ENCODE results near the gene MEIKIN.

Gene MEIKIN

DNA sequence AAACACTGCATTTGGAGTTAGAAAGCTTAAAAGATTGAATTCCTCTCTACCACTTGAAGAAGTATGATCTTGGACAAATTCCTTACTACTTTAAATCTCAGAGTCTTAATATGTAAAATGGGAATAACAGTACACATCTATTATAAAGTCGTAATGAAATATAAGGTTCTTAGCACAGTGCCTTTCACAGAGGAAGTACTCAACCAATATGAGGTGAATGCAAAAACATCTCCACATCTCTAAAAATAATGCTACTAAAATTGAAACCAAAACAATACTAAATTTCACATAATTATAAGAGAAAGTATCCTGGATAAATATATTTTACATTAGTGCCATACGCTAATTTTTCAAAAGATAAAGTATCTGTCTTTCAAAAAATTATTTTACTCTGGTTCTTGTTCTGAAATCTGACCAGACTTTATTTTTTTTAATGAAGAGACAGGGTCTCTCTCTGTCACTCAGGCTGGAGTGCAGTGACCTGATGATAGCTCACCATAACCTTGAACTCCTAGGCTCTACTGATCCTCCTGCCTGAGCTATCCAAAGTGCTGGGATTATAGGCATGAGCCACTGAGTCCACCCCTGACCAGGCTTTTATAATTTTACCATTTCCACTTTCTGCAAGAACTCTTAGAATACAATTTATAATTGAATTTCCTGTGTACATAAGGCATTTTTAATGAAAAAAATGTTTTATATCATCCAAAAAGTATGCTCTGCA is 127.3 kb downstream of the MEIKIN start:
- Histone ChIP-seq H3K4me1 (ENCODE audit: low read length) (0 out of 2 replicates have a peak, but pooled peaks cover 2% of the 10 kb centered on the region), H3K27me3 (replicated peaks; ENCODE audit: insufficient read depth, low read length) (no peaks in the 10 kb centered on the region), H2AFZ (ENCODE audit: low read length) (no peak overlapping the region), H3K4me3 (ENCODE audit: low read length) (no peak overlapping the region), H3K4me2 (ENCODE audit: low read depth, low read length) (no peak overlapping the region), H4K20me1 (ENCODE audit: insufficient read depth, low read length) (no peaks in the 10 kb centered on the region), H3K9me3 (replicated peaks; ENCODE audit: insufficient read depth, low read length) (no peaks in the 10 kb centered on the region), H3F3A (ENCODE audit: insufficient read depth, low read length) (no peaks in the 10 kb centered on the region), H3K9ac (ENCODE audit: low read length) (no peak overlapping the region), H3K79me2 (ENCODE audit: low read length) (no peaks in the 10 kb centered on the region), H3K27ac (ENCODE audit: low read length) (no peak overlapping the region), H3K36me3 (replicated peaks; ENCODE audit: insufficient read depth, low read length) (no peaks in the 10 kb centered on the region), H3K9me2 (replicated peaks; ENCODE audit: insufficient read depth, low read length) (no peaks in the 10 kb centered on the region)
- no peak for DNase-seq
- TF ChIP-seq EZH2phosphoT487 (IDR thresholded peaks at IDR 0.05; ENCODE audit: low read length) (no peak), EZH2 (optimal IDR thresholded peaks at IDR 0.05; ENCODE audit: low read depth, low read length) (no peak)
- TF ChIP-seq, protein P1, sequence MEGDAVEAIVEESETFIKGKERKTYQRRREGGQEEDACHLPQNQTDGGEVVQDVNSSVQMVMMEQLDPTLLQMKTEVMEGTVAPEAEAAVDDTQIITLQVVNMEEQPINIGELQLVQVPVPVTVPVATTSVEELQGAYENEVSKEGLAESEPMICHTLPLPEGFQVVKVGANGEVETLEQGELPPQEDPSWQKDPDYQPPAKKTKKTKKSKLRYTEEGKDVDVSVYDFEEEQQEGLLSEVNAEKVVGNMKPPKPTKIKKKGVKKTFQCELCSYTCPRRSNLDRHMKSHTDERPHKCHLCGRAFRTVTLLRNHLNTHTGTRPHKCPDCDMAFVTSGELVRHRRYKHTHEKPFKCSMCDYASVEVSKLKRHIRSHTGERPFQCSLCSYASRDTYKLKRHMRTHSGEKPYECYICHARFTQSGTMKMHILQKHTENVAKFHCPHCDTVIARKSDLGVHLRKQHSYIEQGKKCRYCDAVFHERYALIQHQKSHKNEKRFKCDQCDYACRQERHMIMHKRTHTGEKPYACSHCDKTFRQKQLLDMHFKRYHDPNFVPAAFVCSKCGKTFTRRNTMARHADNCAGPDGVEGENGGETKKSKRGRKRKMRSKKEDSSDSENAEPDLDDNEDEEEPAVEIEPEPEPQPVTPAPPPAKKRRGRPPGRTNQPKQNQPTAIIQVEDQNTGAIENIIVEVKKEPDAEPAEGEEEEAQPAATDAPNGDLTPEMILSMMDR (IDR thresholded peaks at IDR 0.05; ENCODE audit: low read length), result no peak

DNA sequence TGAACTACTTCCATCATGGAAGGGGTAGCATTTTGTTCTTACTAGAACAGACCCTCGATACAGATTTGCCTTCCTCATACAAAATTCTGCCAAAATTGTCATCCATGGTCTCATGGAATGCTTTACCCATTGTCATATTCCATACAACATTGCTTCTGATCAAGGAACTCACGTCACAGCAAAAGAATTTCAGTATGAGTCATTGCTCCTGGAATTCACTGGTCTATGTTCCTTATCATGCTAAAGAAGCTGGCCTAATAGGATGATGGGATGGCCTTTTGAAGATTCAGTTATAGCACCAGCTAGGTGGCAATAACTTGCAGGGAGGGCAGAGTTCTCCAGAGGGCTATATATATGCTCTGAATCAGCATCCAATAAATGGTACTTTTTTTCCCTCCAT is 130.5 kb downstream of the MEIKIN start:
- Histone ChIP-seq H3K27ac (ENCODE audit: low read length) (no peak overlapping the region), H3K4me1 (ENCODE audit: low read length) (peaks cover 8% of the 10 kb centered on the region), H3K79me2 (ENCODE audit: low read length) (no peaks in the 10 kb centered on the region), H4K20me1 (ENCODE audit: insufficient read depth, low read length) (no peaks in the 10 kb centered on the region), H3K36me3 (replicated peaks; ENCODE audit: insufficient read depth, low read length) (no peaks in the 10 kb centered on the region), H3F3A (ENCODE audit: insufficient read depth, low read length) (no peaks in the 10 kb centered on the region), H3K9me2 (replicated peaks; ENCODE audit: insufficient read depth, low read length) (no peaks in the 10 kb centered on the region), H3K4me3 (ENCODE audit: low read length) (no peak overlapping the region), H2AFZ (ENCODE audit: low read length) (no peak overlapping the region), H3K9ac (ENCODE audit: low read length) (no peak overlapping the region), H3K9me3 (replicated peaks; ENCODE audit: insufficient read depth, low read length) (no peaks in the 10 kb centered on the region), H3K27me3 (replicated peaks; ENCODE audit: insufficient read depth, low read length) (no peaks in the 10 kb centered on the region), H3K4me2 (ENCODE audit: low read depth, low read length) (no peak overlapping the region)
- TF ChIP-seq, protein P1 (IDR thresholded peaks at IDR 0.05; ENCODE audit: low read length), result no peak
- no peak for TF ChIP-seq EZH2 (optimal IDR thresholded peaks at IDR 0.05; ENCODE audit: low read depth, low read length)
- TF ChIP-seq EZH2phosphoT487 (IDR thresholded peaks at IDR 0.05; ENCODE audit: low read length), result no peak
- no peak for DNase-seq

DNA sequence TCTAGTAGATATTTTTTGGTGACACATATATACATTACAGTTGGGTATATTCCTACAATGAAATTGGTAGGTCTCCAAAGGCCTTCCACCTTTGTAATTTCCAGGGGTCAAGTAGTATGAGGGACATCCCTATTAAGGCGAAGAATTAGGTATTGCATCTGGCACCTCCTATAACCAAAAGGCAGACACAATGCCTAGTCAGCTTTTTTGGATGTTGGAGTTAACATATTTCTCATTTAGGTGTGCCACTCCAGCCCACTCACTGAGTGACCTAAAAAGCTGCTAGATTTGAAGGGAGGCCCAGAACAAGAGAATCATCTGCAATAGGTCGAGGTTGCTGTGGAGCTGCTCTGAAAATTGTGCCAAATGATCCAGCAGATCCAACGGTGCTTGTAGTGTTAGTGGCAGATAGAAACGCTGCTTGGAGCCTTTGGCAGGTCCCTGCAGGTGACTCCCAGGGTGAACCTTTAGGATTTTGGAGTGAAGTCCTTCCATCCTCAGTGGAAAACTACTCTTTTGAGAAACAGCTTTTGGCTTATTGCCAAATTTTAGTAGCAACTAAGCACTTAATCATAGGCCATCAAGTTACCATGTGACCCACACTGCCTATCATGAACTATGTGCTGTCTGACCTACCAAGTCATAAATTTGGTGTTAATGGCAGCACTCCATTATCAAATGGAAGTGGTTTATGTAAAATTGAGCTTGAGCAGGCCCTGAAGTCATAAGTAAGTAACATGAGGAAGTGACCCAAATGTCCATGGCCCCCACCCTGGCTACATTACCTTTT is 132.9 kb downstream of the MEIKIN start:
- TF ChIP-seq, protein P1 (IDR thresholded peaks at IDR 0.05; ENCODE audit: low read length), result no peak
- TF ChIP-seq EZH2 (optimal IDR thresholded peaks at IDR 0.05; ENCODE audit: low read depth, low read length) (no peak), EZH2phosphoT487 (IDR thresholded peaks at IDR 0.05; ENCODE audit: low read length) (no peak)
- Histone ChIP-seq H3K79me2 (ENCODE audit: low read length) (no peaks in the 10 kb centered on the region), H2AFZ (ENCODE audit: low read length) (no peak overlapping the region)

More for the DNA sequence above, 132.9 kb downstream of the MEIKIN start:
- Histone ChIP-seq H3K9me3 (replicated peaks; ENCODE audit: insufficient read depth, low read length) (no peaks in the 10 kb centered on the region), H3K9ac (ENCODE audit: low read length) (no peak overlapping the region), H3K27me3 (replicated peaks; ENCODE audit: insufficient read depth, low read length) (no peaks in the 10 kb centered on the region), H3K36me3 (replicated peaks; ENCODE audit: insufficient read depth, low read length) (no peaks in the 10 kb centered on the region), H3K4me2 (ENCODE audit: low read depth, low read length) (no peak overlapping the region), H4K20me1 (ENCODE audit: insufficient read depth, low read length) (no peaks in the 10 kb centered on the region), H3F3A (ENCODE audit: insufficient read depth, low read length) (no peaks in the 10 kb centered on the region), H3K9me2 (replicated peaks; ENCODE audit: insufficient read depth, low read length) (no peaks in the 10 kb centered on the region), H3K27ac (ENCODE audit: low read length) (no peak overlapping the region), H3K4me3 (ENCODE audit: low read length) (no peak overlapping the region), H3K4me1 (ENCODE audit: low read length) (peaks cover 11% of the 10 kb centered on the region)
- DNase-seq, result no peak

All from MM.1S (cell line).